Measurements from ENCODE around the gene SLC30A1.

Gene SLC30A1

GRCh38 chr1:211564084-211564483 lies 14.9 kb downstream of the SLC30A1 start:
- TF ChIP-seq CTCF (IDR thresholded peaks at IDR 0.05; ENCODE audit: low read depth, low read length, missing control alignments) = no peak
- in situ Hi-C loops (cut with HindIII; ENCODE audit: low sequenced_read_pairs) = no loop called here
- DNase-seq (ENCODE audit: low read depth) = no peak
- H3K4me3 ChIP-seq (ENCODE audit: low read depth, low read length) = no peak overlapping the region

GRCh38 chr1:211559222-211560010 lies 19.5 kb downstream of the SLC30A1 start:
- no peak overlapping the region for H3K4me3 ChIP-seq (ENCODE audit: low read depth, low read length)
- no peak for DNase-seq (ENCODE audit: low read depth)
- in situ Hi-C loops (cut with HindIII; ENCODE audit: low sequenced_read_pairs) = no loop called here
- no peak for TF ChIP-seq CTCF (IDR thresholded peaks at IDR 0.05; ENCODE audit: low read depth, low read length, missing control alignments)

- TF ChIP-seq CTCF (IDR thresholded peaks at IDR 0.05; ENCODE audit: low read depth, low read length, missing control alignments) = no peak
- no peak for DNase-seq (ENCODE audit: low read depth)
- no peak overlapping the region for H3K4me3 ChIP-seq (ENCODE audit: low read depth, low read length)
- in situ Hi-C loops (cut with HindIII; ENCODE audit: low sequenced_read_pairs) = no loop called here
Measured at GRCh38 chr1:211557894-211558625, 20.9 kb downstream of the SLC30A1 start.

GRCh38 chr1:211553549-211553948 lies 25.4 kb downstream of the SLC30A1 start:
- no peak for TF ChIP-seq CTCF (IDR thresholded peaks at IDR 0.05; ENCODE audit: low read depth, low read length, missing control alignments)
- DNase-seq (ENCODE audit: low read depth) = no peak
- in situ Hi-C loops (cut with HindIII; ENCODE audit: low sequenced_read_pairs) = no loop called here
- no peak overlapping the region for H3K4me3 ChIP-seq (ENCODE audit: low read depth, low read length)

- in situ Hi-C loops (cut with HindIII; ENCODE audit: low sequenced_read_pairs) = no loop called here
- no peak overlapping the region for H3K4me3 ChIP-seq (ENCODE audit: low read depth, low read length)
- no peak for DNase-seq (ENCODE audit: low read depth)
- TF ChIP-seq CTCF (IDR thresholded peaks at IDR 0.05; ENCODE audit: low read depth, low read length, missing control alignments) = no peak
Measured at GRCh38 chr1:211551638-211552460, 27.1 kb downstream of the SLC30A1 start.

- in situ Hi-C loops (cut with HindIII; ENCODE audit: low sequenced_read_pairs) = no loop called here
Measured at GRCh38 chr1:211549092-211549711, 29.8 kb downstream of the SLC30A1 start.

More at GRCh38 chr1:211549092-211549711, 29.8 kb downstream of the SLC30A1 start:
- no peak for DNase-seq (ENCODE audit: low read depth)
- H3K4me3 ChIP-seq (ENCODE audit: low read depth, low read length) = no peak overlapping the region
- TF ChIP-seq CTCF (IDR thresholded peaks at IDR 0.05; ENCODE audit: low read depth, low read length, missing control alignments) = no peak

Measured in astrocyte of the cerebellum (primary cell).